Urinary bladder (tissue), 4 donors: ENCODE data around the gene ANKRD65. TPM values are rescaled to one million over a fixed set of nuclear protein-coding genes. Genes with fewer than 3 reads are reported as not detected.
"Not testable (repeated sequence)": the region's sequence is repeated elsewhere in the genome, so short reads cannot be mapped to it uniquely, and the experiment has no call there.

ENCODE experiments used
- DNase-seq: peaks from one replicate; pipeline ENCODE4 v3.0.0-alpha.2; 2015; ENCODE audit errors: extremely low spot score
- H3K27ac ChIP-seq: one replicate; pipeline ENCODE4 v1.5.1; 2013; ENCODE audit warnings: low read depth, mild to moderate bottlenecking, moderate library complexity
- H3K36me3 ChIP-seq: one replicate; pipeline ENCODE4 v1.6.1; 2013; ENCODE audit warnings: mild to moderate bottlenecking, moderate library complexity; ENCODE audit not compliant: insufficient read depth
- H3K4me1 ChIP-seq: one replicate; pipeline ENCODE4 v1.6.1; 2013; ENCODE audit warnings: mild to moderate bottlenecking, moderate library complexity; ENCODE audit not compliant: insufficient read depth
- H3K4me3 ChIP-seq: one replicate; pipeline ENCODE4 v1.5.1; 2013; ENCODE audit warnings: low read depth, low read length
- WGBS: extraction: QIAGEN DNeasy Blood & Tissue Kit; methylation state at CpG from one replicate; pipeline ENCODE4 v1.1.7; 2013; 5-methylcytosine and 5-hydroxymethylcytosine counted together
- polyA plus RNA-seq: library from polyadenylated mRNA; stranded (reverse); fragments of 200-250 nt; gene quantifications from one replicate; pipeline ENCODE4 v1.2.3, GENCODE V29; 2013
- total RNA-seq: library from RNA; depleted of rRNA; stranded (reverse); fragments of >200 nt; gene quantifications from one replicate; pipeline ENCODE4 v1.2.3, GENCODE V29; 2014
- donor health status: healthy with polysubstance abuse.
- donor health status: healthy.

Gene ANKRD65
- total and polyA plus RNA-seq, 2 donors: 5.8 to 17.7 TPM

DNA sequence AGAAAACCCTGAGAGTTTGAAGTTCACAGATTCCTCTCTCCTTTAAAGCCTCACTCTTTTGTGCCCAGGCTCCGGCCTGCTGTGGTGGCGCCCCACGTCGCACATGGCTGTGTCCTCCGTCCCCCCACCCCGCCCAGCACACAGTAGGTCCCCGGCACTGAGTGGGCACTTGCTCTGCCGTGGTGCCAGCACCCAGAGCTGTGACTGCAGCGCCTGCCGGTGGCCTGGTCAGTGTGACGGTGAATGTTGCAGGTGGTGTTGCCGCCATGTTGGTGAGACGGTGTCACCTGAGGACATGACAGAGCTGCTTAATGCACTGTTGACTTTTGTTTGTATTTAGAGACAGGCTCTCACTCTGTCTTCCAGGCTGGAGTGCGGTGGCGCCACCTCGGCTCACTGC, 31.8 kb upstream of the ANKRD65 start:
- DNase-seq: no peak
- WGBS: 91% methylated on average over 16 of the region's 16 CpGs
- H3K27ac ChIP-seq: no peak overlapping the region
- H3K36me3 ChIP-seq: no peaks in the 10 kb centered on the region
- no peaks in the 10 kb centered on the region for H3K4me1 ChIP-seq
- H3K4me3 ChIP-seq: no peak overlapping the region

GRCh38 chr1:1452365-1452739, 31.3 kb upstream of the ANKRD65 start:
- 74% methylated on average over 8 of the region's 8 CpGs for WGBS
- not testable (repeated sequence) for H3K4me3 ChIP-seq, DNase-seq

GRCh38 chr1:1451696-1452364, 30.8 kb upstream of the ANKRD65 start:
- H3K4me3 ChIP-seq: no peak overlapping the region
- no peak overlapping the region for H3K27ac ChIP-seq
- DNase-seq: no peak
- no peaks in the 10 kb centered on the region for H3K36me3 ChIP-seq
- 86% methylated on average over 26 of the region's 26 CpGs for WGBS
- H3K4me1 ChIP-seq: no peaks in the 10 kb centered on the region

More at GRCh38 chr1:1452365-1452739, 31.3 kb upstream of the ANKRD65 start:
- not testable (repeated sequence) for H3K36me3 ChIP-seq, H3K27ac ChIP-seq, H3K4me1 ChIP-seq

- H3K4me3 ChIP-seq, H3K27ac ChIP-seq, H3K4me1 ChIP-seq, H3K36me3 ChIP-seq, DNase-seq: not testable (repeated sequence)
- WGBS: 80% methylated on average over 22 of the region's 22 CpGs
Measured at GRCh38 chr1:1450616-1451015, 29.5 kb upstream of the ANKRD65 start.

GRCh38 chr1:1449099-1449739, 28.1 kb upstream of the ANKRD65 start, which contains the start of gene ATAD3C:
TSS of gene ATAD3C (plus strand) at chr1:1449689. CDS start at chr1:1450684, 995 bp downstream.
- H3K27ac ChIP-seq: no peak within 1 kb of the TSS
- DNase-seq: no peak
- H3K4me3 ChIP-seq: no peak within 1 kb of the TSS
- no peaks in the 10 kb centered on the region for H3K4me1 ChIP-seq
- 74% methylated on average over 6 of the region's 6 CpGs for WGBS
- H3K36me3 ChIP-seq: no peaks in the 10 kb centered on the region

DNA sequence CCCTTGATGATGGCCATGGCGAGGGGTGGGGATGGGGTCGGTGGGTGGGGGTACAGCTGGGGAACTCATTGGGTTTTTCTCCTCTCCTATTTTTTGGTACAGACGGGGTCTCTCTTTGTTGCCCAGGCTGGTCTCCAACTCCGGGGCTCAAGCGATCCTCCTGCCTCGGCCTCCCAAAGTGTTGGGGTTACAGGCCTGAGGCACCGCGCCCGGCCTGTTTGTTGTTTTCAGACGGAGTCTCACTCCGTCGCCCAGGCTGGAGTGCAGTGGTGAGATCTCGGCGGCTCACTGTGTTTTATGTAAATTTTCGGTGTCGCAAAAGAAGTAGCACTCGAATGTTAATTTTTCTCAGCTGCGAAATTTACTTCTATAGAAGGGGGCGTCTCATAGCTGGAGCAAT, 25.6 kb upstream of the ANKRD65 start:
- not testable (repeated sequence) for H3K36me3 ChIP-seq, H3K27ac ChIP-seq, H3K4me1 ChIP-seq, H3K4me3 ChIP-seq, DNase-seq
- WGBS: 91% methylated on average over 19 of the region's 19 CpGs

- Histone ChIP-seq H3K4me1 (no peaks in the 10 kb centered on the region), H3K4me3 (no peak overlapping the region), H3K36me3 (no peaks in the 10 kb centered on the region), H3K27ac (no peak overlapping the region)
- 71% methylated on average over 32 of the region's 32 CpGs for WGBS
- DNase-seq: no peak
Measured at GRCh38 chr1:1442069-1442770, 21.1 kb upstream of the ANKRD65 start.

GRCh38 chr1:1441002-1441888, 20.2 kb upstream of the ANKRD65 start:
- H3K4me3 ChIP-seq: no peak overlapping the region
- no peaks in the 10 kb centered on the region for H3K4me1 ChIP-seq
- 29% methylated on average over 29 of the region's 29 CpGs for WGBS
- H3K36me3 ChIP-seq: no peaks in the 10 kb centered on the region
- no peak for DNase-seq
- H3K27ac ChIP-seq: no peak overlapping the region

DNA sequence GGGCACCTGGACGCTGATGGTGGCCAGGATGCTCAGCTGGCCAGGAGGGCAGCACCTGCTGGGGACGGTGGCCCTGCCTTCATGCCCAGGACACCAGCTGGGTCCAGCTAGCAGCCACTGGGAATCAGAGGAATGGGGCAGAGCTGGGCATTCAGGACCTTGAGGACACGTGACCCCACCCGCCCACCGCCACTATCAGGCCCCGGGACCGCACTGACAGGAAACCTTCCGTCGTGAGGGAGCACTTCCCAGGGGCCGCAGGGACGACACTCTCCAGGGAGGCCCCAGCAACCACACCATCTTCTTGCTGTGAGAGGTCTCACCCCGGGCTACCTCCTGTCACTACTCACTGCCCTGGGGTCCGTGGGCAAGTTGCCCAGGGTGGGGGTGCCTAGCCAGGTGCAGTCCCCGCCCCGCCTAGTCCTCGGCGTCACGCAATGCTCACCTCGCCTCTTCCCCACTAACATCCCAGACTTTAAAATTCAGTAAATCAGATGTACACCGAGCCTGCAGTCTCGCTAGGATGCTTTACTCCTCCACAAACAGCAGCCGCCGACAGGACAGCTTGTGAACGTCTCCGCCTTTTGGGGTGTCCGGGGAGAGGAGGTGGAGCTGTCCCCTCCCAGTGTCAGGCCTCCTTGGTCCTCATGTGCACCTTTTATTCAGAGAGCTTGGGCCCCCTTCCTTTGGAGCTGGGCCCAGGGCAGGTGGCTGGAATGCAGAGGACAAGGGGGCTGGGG, 19.4 kb upstream of the ANKRD65 start:
- H3K4me3 ChIP-seq: no peak overlapping the region
- WGBS: 74% methylated on average over 26 of the region's 26 CpGs
- DNase-seq: no peak
- H3K27ac ChIP-seq: no peak overlapping the region
- no peaks in the 10 kb centered on the region for H3K4me1 ChIP-seq
- H3K36me3 ChIP-seq: no peaks in the 10 kb centered on the region

DNA sequence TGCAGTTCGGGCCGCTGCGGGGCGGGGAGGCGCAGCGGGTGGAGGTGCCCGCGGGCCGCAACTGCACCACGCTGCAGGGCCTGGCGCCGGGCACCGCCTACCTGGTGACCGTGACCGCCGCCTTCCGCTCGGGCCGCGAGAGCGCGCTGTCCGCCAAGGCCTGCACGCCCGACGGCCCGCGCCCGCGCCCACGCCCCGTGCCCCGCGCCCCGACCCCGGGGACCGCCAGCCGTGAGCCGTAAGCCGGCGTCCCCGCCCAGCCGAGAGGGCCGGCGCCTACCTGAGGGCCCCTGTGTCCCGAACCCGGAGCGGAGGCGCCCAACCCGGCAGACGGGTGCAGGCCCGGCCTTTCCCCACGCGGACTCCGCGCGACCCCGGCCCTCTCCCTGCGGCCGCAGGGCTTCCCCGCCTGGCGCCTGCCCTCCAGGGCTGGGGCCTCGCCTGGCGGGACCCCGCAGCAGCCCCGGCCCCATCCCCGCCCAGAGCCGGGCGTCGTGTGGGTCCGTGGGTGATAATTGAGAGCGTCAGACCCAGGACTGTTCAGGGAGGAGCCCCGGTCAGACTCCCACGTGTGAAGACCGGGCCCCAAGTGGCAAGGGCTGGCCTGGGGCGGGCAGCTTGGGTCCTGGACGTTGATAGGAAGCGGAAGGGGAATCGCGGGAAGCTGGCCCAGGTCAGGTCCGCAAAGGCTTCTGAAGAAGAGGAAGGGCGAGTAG, 18.6 kb upstream of the ANKRD65 start:
- Histone ChIP-seq H3K4me1 (no peaks in the 10 kb centered on the region), H3K4me3 (no peak overlapping the region), H3K27ac (no peak overlapping the region), H3K36me3 (no peaks in the 10 kb centered on the region)
- 87% methylated on average over 82 of the region's 82 CpGs for WGBS
- no peak for DNase-seq

DNA sequence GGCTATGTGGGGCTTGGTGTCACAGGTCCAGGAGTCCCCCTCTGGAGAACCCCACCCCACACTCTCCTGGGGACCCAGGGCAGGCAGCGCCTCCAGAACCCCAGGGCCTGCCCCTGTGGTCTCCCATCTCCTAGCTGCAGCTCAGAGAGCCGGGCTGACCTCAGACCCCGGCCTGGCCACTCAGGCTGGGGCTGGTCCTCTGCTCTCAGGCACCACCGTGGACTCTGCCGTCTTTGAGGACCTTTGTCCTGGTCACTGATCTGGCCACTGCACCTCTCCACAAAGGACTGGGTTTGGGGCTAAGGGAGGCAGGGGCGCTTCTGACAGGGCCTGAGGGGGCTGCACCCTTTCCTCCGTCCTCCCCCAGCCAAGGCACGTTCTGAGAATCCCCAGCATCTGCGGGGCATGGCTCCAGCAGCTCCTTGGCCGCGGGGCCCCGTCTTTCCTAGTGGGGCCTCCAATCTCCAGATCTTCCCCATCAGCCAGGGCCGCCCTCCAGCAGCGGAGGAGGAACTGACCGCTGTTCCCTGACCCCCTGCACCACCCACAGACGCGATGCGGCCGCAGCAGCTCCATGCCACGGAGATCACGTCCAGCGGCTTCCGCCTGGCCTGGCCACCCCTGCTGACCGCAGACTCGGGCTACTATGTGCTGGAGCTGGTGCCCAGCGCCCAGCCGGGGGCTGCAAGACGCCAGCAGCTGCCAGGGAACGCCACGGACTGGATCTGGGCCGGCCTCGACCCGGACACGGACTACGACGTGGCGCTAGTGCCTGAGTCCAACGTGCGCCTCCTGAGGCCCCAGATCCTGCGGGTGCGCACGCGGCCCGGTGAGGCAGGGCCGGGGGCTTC, 17.7 kb upstream of the ANKRD65 start:
- Histone ChIP-seq H3K4me1 (no peaks in the 10 kb centered on the region), H3K27ac (no peak overlapping the region), H3K36me3 (no peaks in the 10 kb centered on the region), H3K4me3 (no peak overlapping the region)
- no peak for DNase-seq
- 83% methylated on average over 45 of the region's 45 CpGs for WGBS
